Lung (tissue), 12 donors: ENCODE data around the gene KRTAP5-9. TPM values are rescaled to one million over a fixed set of nuclear protein-coding genes. Genes with fewer than 3 reads are reported as not detected.

Experiments used
- ATAC-seq: fragments of 200-7000 bp; cut with Tn5 transposase; one replicate; pipeline ENCODE4 v1.9.1; 2020; ENCODE audit warnings: moderate number of reproducible peaks; ENCODE audit not compliant: insufficient read depth, low FRiP score
- DNase-seq, 3 donors: peaks; one replicate each; pipeline ENCODE4 v3.0.0-alpha.2; 2013 to 2017
- H3K27ac ChIP-seq, 2 donors: one replicate each; pipeline ENCODE4 v1.5.1; 2013; ENCODE audit warnings: mild to moderate bottlenecking in 2 of 2, moderate library complexity in 2 of 2, control low read depth in 1 of 2, inconsistent platforms in 1 of 2, low read depth in 1 of 2, low read length in 1 of 2
- H3K27me3 ChIP-seq, 3 donors: one replicate each; pipeline ENCODE4 v1.5.1; 2013; ENCODE audit warnings: low read length in 2 of 3; ENCODE audit not compliant: control insufficient read depth in 3 of 3, insufficient read depth in 3 of 3
- H3K36me3 ChIP-seq, 4 donors: one replicate each; pipeline ENCODE4 v1.5.1; 2013; ENCODE audit warnings: low read length in 4 of 4, mild to moderate bottlenecking in 1 of 4, moderate library complexity in 1 of 4; ENCODE audit not compliant: control insufficient read depth in 4 of 4, insufficient read depth in 4 of 4
- H3K4me1 ChIP-seq, 5 donors: one replicate each; pipeline ENCODE4 v1.5.1; 2013; ENCODE audit warnings: low read length in 5 of 5, mild to moderate bottlenecking in 2 of 5, moderate library complexity in 1 of 5; ENCODE audit not compliant: control insufficient read depth in 5 of 5, insufficient read depth in 5 of 5
- H3K4me3 ChIP-seq: one replicate; pipeline ENCODE4 v1.5.1; 2013; ENCODE audit warnings: mild to moderate bottlenecking, control low read depth, moderate library complexity
- H3K9ac ChIP-seq, 2 donors: one replicate each; pipeline ENCODE4 v1.5.1; 2013; ENCODE audit warnings: low read length in 2 of 2, control low read depth in 1 of 2; ENCODE audit not compliant: insufficient read depth in 1 of 2
- H3K9me3 ChIP-seq, 4 donors: one replicate each; pipeline ENCODE4 v1.5.1; 2013; ENCODE audit warnings: low read length in 3 of 4, mild to moderate bottlenecking in 1 of 4, moderate library complexity in 1 of 4; ENCODE audit not compliant: control insufficient read depth in 4 of 4, insufficient read depth in 3 of 4
- CTCF ChIP-seq: IDR thresholded peaks from 2 replicates; pipeline ENCODE4 v1.5.1; 2012; ENCODE audit warnings: mild to moderate bottlenecking; ENCODE audit errors: control extremely low read depth, extremely low read depth
- WGBS, 2 donors: extraction: QIAGEN DNeasy Blood & Tissue Kit; methylation state at CpG; one replicate each; pipeline ENCODE4 v1.1.7; 2013; 5-methylcytosine and 5-hydroxymethylcytosine counted together
- polyA plus RNA-seq, 2 donors: library from polyadenylated mRNA; stranded (reverse); fragments of 200-250 nt; gene quantifications; one replicate each; pipeline ENCODE4 v1.2.1, GENCODE V29; 2013
- total RNA-seq, 2 donors: library from RNA; depleted of rRNA in 1 of 2; stranded (reverse); fragments of >200 nt in 1 of 2; gene quantifications; one replicate each; pipeline ENCODE4 v1.2.1, GENCODE V29; 2014 to 2021
- donor health status: control.
- donor health status: control.
- donor health status: Bipolar disorder and iron deficiency.
- donor health status: healthy.
- donor health status: DM: yes; HTN: yes; CAD: no.

Gene KRTAP5-9
- total and polyA plus RNA-seq, 4 donors: 0.13 to 0.52 (median 0.29) TPM

GRCh38 chr11:71505781-71506180 lies 42.4 kb upstream of the KRTAP5-9 start:
- ATAC-seq (no peak), DNase-seq (no peak)
- Histone ChIP-seq H3K4me1 (peaks cover 0 to 18% (median 3%) of the 10 kb centered on the region in 5 donors), H3K4me3 (no peak overlapping the region), H3K27me3 (no peaks in the 10 kb centered on the region), H3K36me3 (peaks cover 0 to 24% (median 3%) of the 10 kb centered on the region in 4 donors), H3K9me3 (peaks cover 0 to 8% (median 3%) of the 10 kb centered on the region in 4 donors), H3K27ac (no peak overlapping the region), H3K9ac (no peak overlapping the region)
- 90 to 93% methylated on average over 9 of the region's 9 CpGs for WGBS, 2 donors
- no peak for TF ChIP-seq CTCF

- no peak for DNase-seq
Observed at GRCh38 chr11:71507102-71507501, 41.1 kb upstream of the KRTAP5-9 start.

GRCh38 chr11:71518506-71519471 lies 29.4 kb upstream of the KRTAP5-9 start:
- H3K9me3 ChIP-seq: no peaks in the 10 kb centered on the region
- 95 to 96% methylated on average over 29 to 55 of the region's 55 CpGs for WGBS, 2 donors
- no peak overlapping the region for H3K4me3 ChIP-seq
- H3K9ac ChIP-seq: no peak overlapping the region
- no peaks in the 10 kb centered on the region for H3K4me1 ChIP-seq
- no peak for ATAC-seq
- no peak for TF ChIP-seq CTCF
- H3K27me3 ChIP-seq: no peaks in the 10 kb centered on the region
- no peak for DNase-seq
- no peaks in the 10 kb centered on the region for H3K36me3 ChIP-seq
- H3K27ac ChIP-seq: no peak overlapping the region

More at GRCh38 chr11:71507102-71507501, 41.1 kb upstream of the KRTAP5-9 start:
- Histone ChIP-seq H3K36me3 (peaks cover 0 to 13% (median under 1%) of the 10 kb centered on the region in 4 donors), H3K4me3 (no peak overlapping the region), H3K9me3 (peaks cover 0 to 8% (median 3%) of the 10 kb centered on the region in 4 donors), H3K27me3 (no peaks in the 10 kb centered on the region), H3K27ac (no peak overlapping the region), H3K4me1 (peaks cover 0 to 16% (median 3%) of the 10 kb centered on the region in 5 donors), H3K9ac (no peak overlapping the region)
- WGBS, 2 donors: 96% methylated on average over 5 of the region's 5 CpGs
- ATAC-seq: no peak
- no peak for TF ChIP-seq CTCF
